Upper lobe of left lung (tissue), 6 donors: ENCODE measurements around the gene EDEM3. TPM values are rescaled to one million over a fixed set of nuclear protein-coding genes. Genes with fewer than 3 reads are reported as not detected.
"Not testable (repeated sequence)": the region's sequence is repeated elsewhere in the genome, so short reads cannot be mapped to it uniquely, and the experiment has no call there.

Experiments
- ATAC-seq, 2 donors: fragments of 200-7000 bp; cut with Tn5 transposase; one replicate each; pipeline ENCODE4 v1.9.1; 2022; ENCODE audit warnings: mild to moderate bottlenecking in 2 of 2, moderate library complexity in 2 of 2; ENCODE audit not compliant: low FRiP score in 2 of 2
- DNase-seq, 2 donors: peaks; one replicate each; pipeline ENCODE4 v3.0.0-alpha.2; 2019 to 2020
- H3K27ac ChIP-seq, 4 donors: fragments of 200-600 bp; sonication (generic); one replicate each; pipeline ENCODE4 v1.5.1; 2016 to 2019
- H3K27me3 ChIP-seq, 4 donors: fragments of 200-600 bp; sonication (generic); one replicate each; pipeline ENCODE4 v1.5.1; 2017 to 2019
- H3K36me3 ChIP-seq, 4 donors: fragments of 200-600 bp; sonication (generic); one replicate each; pipeline ENCODE4 v1.5.1; 2016 to 2019
- H3K4me1 ChIP-seq, 4 donors: fragments of 200-600 bp; sonication (generic); one replicate each; pipeline ENCODE4 v1.5.1; 2018 to 2019
- H3K4me3 ChIP-seq, 4 donors: fragments of 200-600 bp; sonication (generic); one replicate each; pipeline ENCODE4 v1.5.1; 2017 to 2019; ENCODE audit warnings: mild to moderate bottlenecking in 2 of 4, moderate library complexity in 1 of 4
- H3K9me3 ChIP-seq, 4 donors: fragments of 200-600 bp; sonication (generic); one replicate each; pipeline ENCODE4 v1.5.1; 2018 to 2019
- EP300 ChIP-seq, 4 donors: sonication (generic); formaldehyde crosslinking; IDR thresholded peaks; one replicate each; pipeline ENCODE4 v1.5.1; 2017; ENCODE audit warnings: antibody characterized with exemption in 4 of 4, control low read depth in 2 of 4
- POLR2A ChIP-seq, 4 donors: fragments of 450-650 bp; IDR thresholded peaks; one replicate each; pipeline ENCODE4 v1.5.1; 2016 to 2017; ENCODE audit warnings: antibody characterized with exemption in 4 of 4, mild to moderate bottlenecking in 2 of 4
- POLR2AphosphoS5 ChIP-seq, 2 donors: sonication (generic); formaldehyde crosslinking; IDR thresholded peaks; one replicate each; pipeline ENCODE4 v1.5.1; 2017; ENCODE audit warnings: antibody characterized with exemption in 2 of 2
- WGBS, 2 donors: methylation state at CpG; one replicate each; pipeline ENCODE4 v1.1.5; 2017 to 2018; 5-methylcytosine and 5-hydroxymethylcytosine counted together
- total RNA-seq, 6 donors: library from RNA; depleted of rRNA in 4 of 6; stranded (reverse); fragments of >200 nt in 4 of 6; gene quantifications; one replicate each; pipeline versions ENCODE4 v1.1.0 to v1.2.1, GENCODE V29; 2016 to 2021
- TF ChIP-seq, protein P1 (sequence below), 6 experiments: fragments of 450-650 bp in 4 of 6; fragments of 200-600 bp in 2 of 6; sonication (generic) in 2 of 6; IDR thresholded peaks; one replicate each; pipeline ENCODE4 v1.5.1; 2016 to 2019; ENCODE audit warnings: antibody characterized with exemption in 6 of 6
- donor health status: DM: no; HTN: no; CAD: no; lungs with moderate emphysema.
- donor health status: DM: no; HTN: yes; CAD: no; lungs with severe emphysema.

Gene EDEM3
- total RNA-seq, 6 donors from 2014 or later: 23.9 to 56.2 (median 29.4) TPM

DNA sequence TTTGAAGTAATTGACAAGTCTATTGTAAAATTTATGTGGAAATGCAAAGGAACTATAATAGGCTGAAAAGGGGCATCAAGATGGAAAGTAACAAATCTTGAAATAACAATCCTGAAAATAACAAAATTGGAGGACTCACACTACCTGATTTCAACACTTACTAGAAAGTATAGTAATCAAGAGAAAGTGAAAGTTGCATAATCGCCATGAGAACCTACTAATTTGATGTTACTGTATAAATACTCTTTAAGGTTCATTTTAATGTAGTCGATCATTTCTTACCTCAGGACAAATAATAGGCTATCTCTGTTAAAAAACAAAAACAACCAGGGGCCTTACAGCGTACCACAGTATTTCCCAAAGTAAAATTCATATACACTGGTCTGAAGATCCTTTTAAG lies 71.7 kb downstream of the EDEM3 start:
- Histone ChIP-seq H3K27me3 (no peaks in the 10 kb centered on the region), H3K27ac (no peak overlapping the region), H3K4me3 (no peak overlapping the region), H3K36me3 (no peaks in the 10 kb centered on the region), H3K9me3 (peaks cover 0 to 9% (median 5%) of the 10 kb centered on the region in 4 donors), H3K4me1 (no peaks in the 10 kb centered on the region)
- ATAC-seq (no peak), DNase-seq (no peak)
- TF ChIP-seq, protein P1, sequence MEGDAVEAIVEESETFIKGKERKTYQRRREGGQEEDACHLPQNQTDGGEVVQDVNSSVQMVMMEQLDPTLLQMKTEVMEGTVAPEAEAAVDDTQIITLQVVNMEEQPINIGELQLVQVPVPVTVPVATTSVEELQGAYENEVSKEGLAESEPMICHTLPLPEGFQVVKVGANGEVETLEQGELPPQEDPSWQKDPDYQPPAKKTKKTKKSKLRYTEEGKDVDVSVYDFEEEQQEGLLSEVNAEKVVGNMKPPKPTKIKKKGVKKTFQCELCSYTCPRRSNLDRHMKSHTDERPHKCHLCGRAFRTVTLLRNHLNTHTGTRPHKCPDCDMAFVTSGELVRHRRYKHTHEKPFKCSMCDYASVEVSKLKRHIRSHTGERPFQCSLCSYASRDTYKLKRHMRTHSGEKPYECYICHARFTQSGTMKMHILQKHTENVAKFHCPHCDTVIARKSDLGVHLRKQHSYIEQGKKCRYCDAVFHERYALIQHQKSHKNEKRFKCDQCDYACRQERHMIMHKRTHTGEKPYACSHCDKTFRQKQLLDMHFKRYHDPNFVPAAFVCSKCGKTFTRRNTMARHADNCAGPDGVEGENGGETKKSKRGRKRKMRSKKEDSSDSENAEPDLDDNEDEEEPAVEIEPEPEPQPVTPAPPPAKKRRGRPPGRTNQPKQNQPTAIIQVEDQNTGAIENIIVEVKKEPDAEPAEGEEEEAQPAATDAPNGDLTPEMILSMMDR (IDR thresholded peaks at IDR 0.05): no peak
- TF ChIP-seq POLR2AphosphoS5 (IDR thresholded peaks at IDR 0.05) (no peak), EP300 (IDR thresholded peaks at IDR 0.05) (no peak), POLR2A (IDR thresholded peaks at IDR 0.05) (no peak)
- WGBS, 2 donors: 86 to 91% methylated on average over 3 of the region's 3 CpGs

DNA sequence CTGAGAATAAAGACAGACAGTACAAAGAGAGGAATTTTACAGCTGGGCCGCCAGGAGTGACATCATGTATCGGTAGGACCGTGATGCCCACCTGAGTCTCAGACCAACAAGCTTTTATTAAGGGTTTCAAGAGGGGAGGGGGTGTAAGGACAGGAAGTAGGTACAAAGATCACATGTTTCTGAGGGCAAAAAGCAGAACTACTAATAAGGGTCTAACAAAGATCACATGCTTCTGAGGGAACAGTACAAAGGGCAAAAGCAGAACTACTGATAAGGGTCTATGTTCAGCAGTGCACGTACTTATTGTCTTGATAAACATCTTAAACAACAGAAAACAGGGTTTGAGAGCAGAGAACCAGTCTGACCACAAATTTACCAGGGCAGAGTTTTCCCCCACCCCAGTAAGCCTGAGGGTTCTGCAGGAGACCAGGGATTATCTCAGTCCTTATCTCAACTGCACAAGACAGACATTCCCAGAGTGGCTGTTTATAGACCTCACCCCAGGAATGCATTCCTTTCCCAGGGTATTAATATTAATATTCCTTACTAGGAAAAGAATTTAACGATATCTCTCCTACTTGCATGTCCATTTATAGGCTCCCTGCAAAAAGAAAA lies 73.9 kb downstream of the EDEM3 start:
- H3K27ac ChIP-seq, H3K9me3 ChIP-seq, H3K4me3 ChIP-seq, ATAC-seq, H3K36me3 ChIP-seq, H3K4me1 ChIP-seq, H3K27me3 ChIP-seq, DNase-seq: not testable (repeated sequence)
- 88 to 90% methylated on average over 5 of the region's 5 CpGs for WGBS, 2 donors

DNA sequence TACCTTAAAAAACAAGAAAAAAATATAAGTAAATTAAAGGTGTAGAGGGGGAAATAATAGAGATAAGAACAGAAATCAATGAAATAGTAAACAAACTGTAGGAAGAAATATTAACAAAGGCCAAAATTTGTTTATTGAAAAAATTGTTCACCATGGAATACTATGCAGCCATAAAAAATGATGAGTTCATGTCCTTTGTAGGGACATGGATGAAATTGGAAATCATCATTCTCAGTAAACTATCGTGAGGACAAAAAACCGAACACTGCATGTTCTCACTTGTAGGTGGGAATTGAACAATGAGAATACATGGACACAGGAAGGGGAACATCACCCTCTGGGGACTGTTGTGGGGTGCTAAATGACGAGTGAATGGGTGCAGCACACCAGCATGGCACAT lies 75.2 kb downstream of the EDEM3 start:
- DNase-seq, H3K4me3 ChIP-seq, H3K27me3 ChIP-seq, H3K9me3 ChIP-seq, H3K36me3 ChIP-seq, H3K4me1 ChIP-seq, H3K27ac ChIP-seq, ATAC-seq: not testable (repeated sequence)
- 83 to 90% methylated on average over 3 of the region's 3 CpGs for WGBS, 2 donors

DNA sequence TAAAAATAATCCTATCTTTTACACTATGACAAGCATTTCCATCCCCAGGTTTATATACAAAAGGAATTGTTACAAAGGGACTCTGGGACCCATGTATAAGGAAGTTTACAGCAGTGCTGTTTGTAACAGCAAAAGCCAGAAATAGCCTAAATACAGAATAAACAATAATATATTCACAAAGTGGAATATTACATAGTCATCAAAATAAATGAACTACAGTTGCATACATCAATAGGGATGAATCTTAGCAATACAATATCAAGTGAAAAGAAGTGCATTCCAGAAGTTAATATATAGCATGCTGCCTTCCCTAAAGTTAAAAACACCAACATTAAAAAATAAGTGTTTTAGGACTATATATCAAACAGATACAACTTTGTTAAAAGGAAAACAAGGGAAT lies 77.3 kb downstream of the EDEM3 start:
- Histone ChIP-seq H3K36me3 (no peaks in the 10 kb centered on the region), H3K4me3 (no peak overlapping the region), H3K4me1 (no peaks in the 10 kb centered on the region), H3K9me3 (peaks cover 0 to 9% (median 5%) of the 10 kb centered on the region in 4 donors), H3K27ac (no peak overlapping the region), H3K27me3 (no peaks in the 10 kb centered on the region)
- ATAC-seq (no peak), DNase-seq (no peak)
- no peak for TF ChIP-seq POLR2AphosphoS5 (IDR thresholded peaks at IDR 0.05)
- no peak for TF ChIP-seq EP300 (IDR thresholded peaks at IDR 0.05)
- no peak for TF ChIP-seq POLR2A (IDR thresholded peaks at IDR 0.05)
- TF ChIP-seq, protein P1 (IDR thresholded peaks at IDR 0.05): no peak

DNA sequence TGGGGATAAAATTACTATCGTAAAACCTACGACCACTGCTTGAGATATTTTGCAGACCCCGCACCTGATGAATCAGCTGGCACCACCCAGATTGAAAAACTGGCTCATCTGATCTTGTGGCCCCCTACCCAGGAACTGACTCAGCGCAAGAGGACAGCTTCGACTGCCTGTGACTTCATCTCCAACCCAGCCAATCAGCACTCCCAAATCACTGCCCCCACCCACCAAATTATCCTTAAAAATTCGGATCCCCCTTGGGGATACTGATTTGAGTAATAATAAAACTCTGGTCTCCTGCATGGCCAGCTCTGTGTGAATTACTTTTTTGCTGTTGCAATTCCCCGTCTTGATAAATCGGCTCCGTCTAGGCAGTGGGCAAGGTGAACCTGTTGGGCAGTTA lies 81.4 kb downstream of the EDEM3 start:
- no peak overlapping the region for H3K27ac ChIP-seq
- TF ChIP-seq, protein P1 (IDR thresholded peaks at IDR 0.05): no peak
- no peaks in the 10 kb centered on the region for H3K9me3 ChIP-seq
- H3K27me3 ChIP-seq: no peaks in the 10 kb centered on the region
- DNase-seq: no peak
- no peak for ATAC-seq
- H3K4me3 ChIP-seq: no peak overlapping the region
- H3K36me3 ChIP-seq: no peaks in the 10 kb centered on the region
- H3K4me1 ChIP-seq: no peaks in the 10 kb centered on the region
- 86 to 89% methylated on average over 9 of the region's 9 CpGs for WGBS, 2 donors

DNA sequence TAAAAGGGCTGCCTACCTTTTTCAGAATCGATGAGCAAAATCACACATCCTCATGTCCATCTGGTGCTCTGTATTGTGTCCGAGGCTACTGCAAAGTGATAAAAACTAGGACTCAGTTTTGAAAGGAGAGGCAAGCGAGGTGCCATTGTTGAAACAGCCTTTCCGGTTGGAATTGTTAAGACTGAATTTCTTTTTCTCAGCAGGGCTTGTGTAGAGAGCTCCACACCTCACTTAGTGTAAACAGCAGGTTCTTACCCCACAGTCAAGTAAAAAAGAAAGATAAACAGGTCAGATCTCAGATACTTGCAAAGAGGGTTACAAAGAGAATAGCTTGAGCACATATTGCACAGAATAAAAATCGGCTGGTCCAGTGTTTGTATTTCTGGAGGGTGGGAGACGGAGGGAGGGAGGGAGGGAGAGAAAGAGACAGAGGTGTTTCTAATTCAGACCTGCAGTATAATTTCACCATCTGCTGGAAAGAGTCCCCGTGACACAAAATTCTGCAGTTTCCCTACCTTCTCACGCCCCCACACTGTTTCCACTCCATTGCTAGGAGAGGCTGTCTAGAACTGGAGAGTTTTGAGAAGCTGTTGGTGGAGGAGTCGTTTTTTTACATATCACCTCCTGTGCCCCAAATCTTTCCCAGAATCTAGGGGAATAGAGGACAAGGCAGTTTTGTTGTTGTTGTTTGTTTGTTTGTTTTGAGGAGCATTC lies 82.5 kb downstream of the EDEM3 start:
- DNase-seq (no peak), ATAC-seq (no peak)
- Histone ChIP-seq H3K4me1 (no peaks in the 10 kb centered on the region), H3K27me3 (no peaks in the 10 kb centered on the region), H3K36me3 (no peaks in the 10 kb centered on the region), H3K4me3 (peak overlapping the region in 1 of 4 donors; percentile 5), H3K9me3 (no peaks in the 10 kb centered on the region), H3K27ac (no peak overlapping the region)
- WGBS, 2 donors: 56 to 60% methylated on average over 9 of the region's 9 CpGs
- no peak for TF ChIP-seq POLR2A (IDR thresholded peaks at IDR 0.05)
- TF ChIP-seq POLR2AphosphoS5 (IDR thresholded peaks at IDR 0.05): no peak
- TF ChIP-seq EP300 (IDR thresholded peaks at IDR 0.05): no peak
- TF ChIP-seq, protein P1 (IDR thresholded peaks at IDR 0.05): no peak
